Measurements from ENCODE around the gene ABCD4. TPM values are rescaled to one million over a fixed set of nuclear protein-coding genes. Genes with fewer than 3 reads are reported as not detected.

ABCD4 gene
- total RNA-seq, 4 donors from 2014 or later, result 45.2 to 79.5 (median 62.0) TPM

- 18 to 22% methylated on average over 5 of the region's 5 CpGs for WGBS, 2 donors
- intact Hi-C loops (cut with DNase I), result no loop called here
Observed at GRCh38 chr14:74243051-74243450, 59.7 kb downstream of the ABCD4 start.

GRCh38 chr14:74242780-74243042 is 60.0 kb downstream of the ABCD4 start:
- TF ChIP-seq, protein P1, sequence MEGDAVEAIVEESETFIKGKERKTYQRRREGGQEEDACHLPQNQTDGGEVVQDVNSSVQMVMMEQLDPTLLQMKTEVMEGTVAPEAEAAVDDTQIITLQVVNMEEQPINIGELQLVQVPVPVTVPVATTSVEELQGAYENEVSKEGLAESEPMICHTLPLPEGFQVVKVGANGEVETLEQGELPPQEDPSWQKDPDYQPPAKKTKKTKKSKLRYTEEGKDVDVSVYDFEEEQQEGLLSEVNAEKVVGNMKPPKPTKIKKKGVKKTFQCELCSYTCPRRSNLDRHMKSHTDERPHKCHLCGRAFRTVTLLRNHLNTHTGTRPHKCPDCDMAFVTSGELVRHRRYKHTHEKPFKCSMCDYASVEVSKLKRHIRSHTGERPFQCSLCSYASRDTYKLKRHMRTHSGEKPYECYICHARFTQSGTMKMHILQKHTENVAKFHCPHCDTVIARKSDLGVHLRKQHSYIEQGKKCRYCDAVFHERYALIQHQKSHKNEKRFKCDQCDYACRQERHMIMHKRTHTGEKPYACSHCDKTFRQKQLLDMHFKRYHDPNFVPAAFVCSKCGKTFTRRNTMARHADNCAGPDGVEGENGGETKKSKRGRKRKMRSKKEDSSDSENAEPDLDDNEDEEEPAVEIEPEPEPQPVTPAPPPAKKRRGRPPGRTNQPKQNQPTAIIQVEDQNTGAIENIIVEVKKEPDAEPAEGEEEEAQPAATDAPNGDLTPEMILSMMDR (IDR thresholded peaks at IDR 0.05), result no peak
- TF ChIP-seq POLR2A (IDR thresholded peaks at IDR 0.05), result no peak
- 28 to 36% methylated on average over 4 of the region's 4 CpGs for WGBS, 2 donors
- H3K27me3 ChIP-seq, result peaks cover 56% of the 10 kb centered on the region
- peaks cover 25 to 29% of the 10 kb centered on the region in 2 donors for H3K4me1 ChIP-seq
- no peak overlapping the region for H3K4me3 ChIP-seq (replicated peaks in 1 of 3)
- no peak overlapping the region for H3K27ac ChIP-seq
- H3K9me3 ChIP-seq, result no peaks in the 10 kb centered on the region
- no peaks in the 10 kb centered on the region for H3K36me3 ChIP-seq
- DNase-seq, result no peak
- intact Hi-C loops (cut with DNase I), result no loop called here

More at GRCh38 chr14:74243051-74243450, 59.7 kb downstream of the ABCD4 start:
- Histone ChIP-seq H3K4me3 (replicated peaks in 1 of 3) (no peak overlapping the region), H3K36me3 (no peaks in the 10 kb centered on the region), H3K27ac (no peak overlapping the region), H3K27me3 (peaks cover 56% of the 10 kb centered on the region), H3K9me3 (no peaks in the 10 kb centered on the region), H3K4me1 (peaks cover 25 to 29% of the 10 kb centered on the region in 2 donors)
- DNase-seq, result no peak
- TF ChIP-seq, protein P1 (IDR thresholded peaks at IDR 0.05), result no peak
- no peak for TF ChIP-seq POLR2A (IDR thresholded peaks at IDR 0.05)

DNA sequence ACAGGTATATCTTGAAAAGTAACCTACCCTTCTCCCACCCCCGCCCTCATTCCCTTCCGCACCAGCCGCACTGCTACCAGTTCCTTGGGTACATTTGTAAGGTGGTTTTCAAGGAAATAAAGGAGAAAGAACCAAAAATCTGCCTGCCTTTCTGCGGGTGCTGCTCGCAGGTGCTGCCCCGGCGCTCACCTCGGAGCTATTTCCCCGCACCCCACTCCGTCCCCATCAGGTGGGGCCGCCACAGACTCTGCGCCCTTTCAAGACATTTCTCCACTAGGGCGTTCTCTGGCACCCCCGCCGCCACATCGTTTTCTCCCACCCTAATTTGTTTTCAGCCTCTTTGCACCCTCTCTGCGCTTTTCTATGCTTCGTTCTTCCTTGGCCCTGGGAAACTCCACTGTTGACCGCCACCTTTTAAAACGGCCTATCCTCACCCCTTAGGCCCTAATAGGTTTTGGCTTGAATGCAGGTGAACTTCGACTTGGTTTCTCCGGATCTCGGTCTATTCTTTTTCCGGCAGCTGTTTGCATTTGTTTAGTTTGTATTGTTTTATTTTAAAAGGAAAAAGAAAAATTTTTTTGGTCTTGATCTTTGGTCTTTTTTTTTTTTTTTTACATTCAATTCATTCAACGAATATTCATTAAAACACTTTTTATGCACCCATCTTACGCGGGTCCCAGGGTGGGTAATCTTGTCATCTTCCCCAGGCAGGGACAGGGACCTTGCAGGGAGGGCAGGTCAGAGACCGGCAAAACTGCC is 60.5 kb downstream of the ABCD4 start:
- H3K36me3 ChIP-seq, result no peaks in the 10 kb centered on the region
- no peak for DNase-seq
- 15 to 18% methylated on average over 28 of the region's 28 CpGs for WGBS, 2 donors
- intact Hi-C loops (cut with DNase I), result no loop called here
- no peaks in the 10 kb centered on the region for H3K9me3 ChIP-seq
- TF ChIP-seq POLR2A (IDR thresholded peaks at IDR 0.05), result no peak
- TF ChIP-seq, protein P1 (IDR thresholded peaks at IDR 0.05), result no peak
- no peak overlapping the region for H3K4me3 ChIP-seq (replicated peaks in 1 of 3)
- no peak overlapping the region for H3K27ac ChIP-seq
- peaks cover 25 to 29% of the 10 kb centered on the region in 2 donors for H3K4me1 ChIP-seq
- H3K27me3 ChIP-seq, result peaks cover 56% of the 10 kb centered on the region

- intact Hi-C loops (cut with DNase I), result no loop called here
- no peak for DNase-seq
- 7 to 15% methylated on average over 14 of the region's 14 CpGs for WGBS, 2 donors
Observed at GRCh38 chr14:74241652-74242017, 61.1 kb downstream of the ABCD4 start.

More at GRCh38 chr14:74241652-74242017, 61.1 kb downstream of the ABCD4 start:
- H3K4me3 ChIP-seq (replicated peaks in 1 of 3), result no peak overlapping the region
- H3K27me3 ChIP-seq, result peaks cover 56% of the 10 kb centered on the region
- no peak overlapping the region for H3K27ac ChIP-seq
- TF ChIP-seq, protein P1 (IDR thresholded peaks at IDR 0.05), result no peak
- no peak for TF ChIP-seq POLR2A (IDR thresholded peaks at IDR 0.05)
- H3K4me1 ChIP-seq, result peaks cover 25 to 29% of the 10 kb centered on the region in 2 donors
- H3K9me3 ChIP-seq, result no peaks in the 10 kb centered on the region
- H3K36me3 ChIP-seq, result no peaks in the 10 kb centered on the region

All from thyroid gland (tissue), 4 donors.